ENCODE results near the gene ZFP90.
"Not testable (repeated sequence)": the region's sequence is repeated elsewhere in the genome, so short reads cannot be mapped to it uniquely, and the experiment has no call there.

The ZFP90 gene

GRCh38 chr16:68493412-68494070 lies 45.5 kb upstream of the ZFP90 start:
- Histone ChIP-seq H3K4me3 (ENCODE audit: low read depth, low read length) (no peak overlapping the region), H3K4me1 (ENCODE audit: control insufficient read depth, insufficient read depth, low read length) (no peaks in the 10 kb centered on the region), H3K9me3 (ENCODE audit: control insufficient read depth, insufficient read depth, low read depth, low read length) (no peaks in the 10 kb centered on the region), H3K27ac (ENCODE audit: extremely low read depth, low read depth, low read length) (no peak overlapping the region), H3K36me3 (ENCODE audit: control insufficient read depth in 2 of 2, insufficient read depth in 1 of 2, low read length in 2 of 2) (no peaks in the 10 kb centered on the region)
- no peak for TF ChIP-seq ZNF24 (tag by site-specific recombination; IDR thresholded peaks at IDR 0.05)
- no peak for TF ChIP-seq ZNF610 (tag by site-specific recombination; IDR thresholded peaks at IDR 0.05; ENCODE audit: borderline replicate concordance)
- TF ChIP-seq ZNF561 (tag by site-specific recombination; IDR thresholded peaks at IDR 0.05; ENCODE audit: borderline replicate concordance), result no peak
- TF ChIP-seq ZNF140 (tag by site-specific recombination; IDR thresholded peaks at IDR 0.05), result no peak
- TF ChIP-seq HOXA7 (CRISPR knock-in tag; IDR thresholded peaks at IDR 0.05; ENCODE audit: borderline replicate concordance), result no peak
- TF ChIP-seq REST (tag by site-specific recombination; IDR thresholded peaks at IDR 0.05), result no peak
- no peak for TF ChIP-seq ZSCAN5A (tag by site-specific recombination; IDR thresholded peaks at IDR 0.05)
- no peak for TF ChIP-seq ZSCAN23 (tag by site-specific recombination; IDR thresholded peaks at IDR 0.05)
- no peak for TF ChIP-seq ZFP41 (tag by site-specific recombination; IDR thresholded peaks at IDR 0.05; ENCODE audit: borderline replicate concordance)
- no peak for TF ChIP-seq ZFP69B (tag by site-specific recombination; IDR thresholded peaks at IDR 0.05)
- no peak for TF ChIP-seq ZNF26 (tag by site-specific recombination; IDR thresholded peaks at IDR 0.05)
- no peak for TF ChIP-seq ZNF398 (tag by site-specific recombination; IDR thresholded peaks at IDR 0.05)
- no peak for TF ChIP-seq ZNF354C (tag by site-specific recombination; IDR thresholded peaks at IDR 0.05; ENCODE audit: borderline replicate concordance, low read depth)
- CTCF ChIA-PET, result interaction anchor here (1.2 kb wide), 1 partner anchor 27 kb away, joined by 4 read pairs; no protein-coding TSS in a partner anchor
- POLR2A ChIA-PET, result no interaction called here

- H3K4me3 ChIP-seq (ENCODE audit: low read depth, low read length); POLR2A ChIA-PET; H3K36me3 ChIP-seq (ENCODE audit: control insufficient read depth in 2 of 2, insufficient read depth in 1 of 2, low read length in 2 of 2); H3K4me1 ChIP-seq (ENCODE audit: control insufficient read depth, insufficient read depth, low read length); H3K27ac ChIP-seq (ENCODE audit: extremely low read depth, low read depth, low read length); H3K9me3 ChIP-seq (ENCODE audit: control insufficient read depth, insufficient read depth, low read depth, low read length): not testable (repeated sequence)
- TF ChIP-seq SETDB1 (IDR thresholded peaks at IDR 0.05; ENCODE audit: insufficient read length, low read length), result peak; percentile 44
- CTCF ChIA-PET, result interaction anchor here (1.2 kb wide), 1 partner anchor 26 kb away, joined by 4 read pairs; no protein-coding TSS in a partner anchor
Observed at GRCh38 chr16:68494261-68494660, 44.8 kb upstream of the ZFP90 start.

Measured in HEK293 (cell line).